Erythroblast (primary cell): ENCODE measurements around the gene EPHB1.

Experiments used
- GATA1 ChIP-seq: IDR thresholded peaks from 2 replicates; pipeline ENCODE4 v1.6.1; 2011; ENCODE audit warnings: low read depth, mild to moderate bottlenecking, control low read depth, low read length, moderate library complexity
- POLR2A ChIP-seq: IDR thresholded peaks from 2 replicates; pipeline ENCODE4 v1.6.1; 2011; ENCODE audit warnings: mild to moderate bottlenecking, low read length

- no peak for TF ChIP-seq POLR2A
- no peak for TF ChIP-seq GATA1
These were observed 218.1 kb downstream of the EPHB1 start for GRCh38 chr3:135013206-135013605.
